Diencephalon (tissue), 1 donor: ENCODE measurements around the gene ANKRD9. TPM values are rescaled to one million over a fixed set of nuclear protein-coding genes. Genes with fewer than 3 reads are reported as not detected.

Experiments
- small RNA-seq: library from RNA; depleted of rRNA; stranded (forward); fragments of <200 nt; gene quantifications from one replicate; pipeline ENCODE3, GENCODE V24; 2014
- total RNA-seq: library from RNA; depleted of rRNA; stranded (reverse); fragments of >200 nt; gene quantifications from one replicate; pipeline ENCODE4 v1.2.3, GENCODE V29; 2014

ANKRD9 gene, protein sequence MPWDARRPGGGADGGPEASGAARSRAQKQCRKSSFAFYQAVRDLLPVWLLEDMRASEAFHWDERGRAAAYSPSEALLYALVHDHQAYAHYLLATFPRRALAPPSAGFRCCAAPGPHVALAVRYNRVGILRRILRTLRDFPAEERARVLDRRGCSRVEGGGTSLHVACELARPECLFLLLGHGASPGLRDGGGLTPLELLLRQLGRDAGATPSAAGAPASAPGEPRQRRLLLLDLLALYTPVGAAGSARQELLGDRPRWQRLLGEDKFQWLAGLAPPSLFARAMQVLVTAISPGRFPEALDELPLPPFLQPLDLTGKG
- 12.0 TPM for total RNA-seq

DNA sequence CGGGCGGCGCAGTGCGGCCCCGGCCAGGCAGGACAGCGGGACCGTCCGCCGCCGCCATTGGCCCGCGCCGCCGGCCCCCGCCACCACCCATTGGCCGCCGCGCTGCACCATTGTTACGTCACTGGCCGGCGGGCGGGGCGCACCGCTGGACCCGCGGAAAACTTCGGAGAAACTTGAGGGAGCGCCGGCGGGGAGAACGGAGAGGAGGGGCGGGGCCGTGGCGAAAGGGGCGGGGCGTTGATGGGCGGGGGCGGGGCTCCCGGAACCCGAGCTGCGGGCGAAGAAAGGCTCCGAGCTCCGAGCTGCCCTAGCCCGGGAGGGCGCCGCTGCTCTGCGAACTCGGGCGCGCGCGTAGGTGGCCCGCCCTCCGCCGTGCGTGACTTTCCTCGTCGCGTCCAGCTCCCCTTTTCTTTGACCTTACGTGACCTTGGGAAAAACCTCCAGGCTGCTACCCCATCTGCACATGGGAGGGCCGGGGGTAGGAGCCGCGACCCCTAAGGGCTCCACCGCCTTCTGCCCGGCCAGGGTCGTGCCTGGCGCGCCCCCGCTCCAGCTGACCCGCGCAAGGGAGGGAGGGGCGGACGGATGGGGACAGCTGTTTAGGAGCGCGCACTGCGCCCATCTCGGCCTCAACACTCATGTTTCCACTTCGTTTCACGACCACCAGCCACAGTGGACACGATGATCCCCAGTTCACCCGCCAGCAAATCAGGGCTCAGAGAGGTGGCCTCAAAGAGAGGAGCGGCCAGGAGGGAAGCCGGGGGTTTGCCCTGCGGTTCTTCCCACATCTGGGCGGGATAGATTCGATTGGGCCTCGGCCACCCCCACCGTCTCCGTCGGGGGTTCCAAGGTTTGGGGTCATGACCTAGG, at the start of gene ANKRD9:
TSS of gene ANKRD9 (minus strand) at position 31 of the 870 bp plus-strand sequence. CDS start 1,887 bp downstream, outside the sequence.

Small RNA genes lying within 50 kb of the gene (small RNA-seq; reads per million reads assigned to genes)
- not detected for gene MIR4309

Other genes starting within 250 kb of the ANKRD9 start
- gene MOK, start 204.6 kb downstream of the ANKRD9 start, total RNA-seq: 39.9 TPM
- gene ZNF839, start 190.0 kb downstream of the ANKRD9 start, total RNA-seq: 13.8 TPM
- gene CINP, start 146.9 kb downstream of the ANKRD9 start, total RNA-seq: 34.6 TPM
- gene TECPR2, start 146.8 kb downstream of the ANKRD9 start, total RNA-seq: 21.0 TPM
- 11.3 TPM for gene RCOR1, start 82.9 kb upstream of the ANKRD9 start, total RNA-seq